ENCODE measurements around the gene MYL6.
"Not testable (repeated sequence)": the region's sequence is repeated elsewhere in the genome, so short reads cannot be mapped to it uniquely, and the experiment has no call there.

MYL6 gene

GRCh38 chr12:56152756-56153677 lies 5.1 kb upstream of the MYL6 start:
- DNase-seq (ENCODE audit: low spot score), result no peak
- in situ Hi-C loops (cut with MboI; ENCODE audit: low sequenced_read_pairs, unreplicated experiment), result no loop called here

DNA sequence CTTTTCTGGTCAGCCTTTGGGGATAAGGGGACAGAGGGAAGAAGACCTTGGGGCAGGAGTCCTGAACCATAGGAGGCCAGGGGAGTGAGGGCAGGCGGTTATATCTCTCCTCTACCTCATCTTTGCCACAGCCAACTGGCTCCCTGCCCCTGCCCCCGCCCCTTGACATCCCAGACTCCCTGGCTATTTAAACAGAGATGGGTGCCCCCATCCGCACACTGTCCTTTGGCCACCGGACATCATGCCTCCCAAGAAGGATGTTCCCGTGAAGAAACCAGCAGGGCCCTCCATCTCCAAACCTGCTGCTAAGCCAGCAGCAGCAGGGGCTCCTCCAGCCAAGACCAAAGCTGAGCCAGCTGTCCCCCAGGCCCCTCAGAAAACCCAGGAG lies 4.5 kb upstream of the MYL6 start:
- no peak for DNase-seq (ENCODE audit: low spot score)
- in situ Hi-C loops (cut with MboI; ENCODE audit: low sequenced_read_pairs, unreplicated experiment), result no loop called here
- TF ChIP-seq, protein P1, sequence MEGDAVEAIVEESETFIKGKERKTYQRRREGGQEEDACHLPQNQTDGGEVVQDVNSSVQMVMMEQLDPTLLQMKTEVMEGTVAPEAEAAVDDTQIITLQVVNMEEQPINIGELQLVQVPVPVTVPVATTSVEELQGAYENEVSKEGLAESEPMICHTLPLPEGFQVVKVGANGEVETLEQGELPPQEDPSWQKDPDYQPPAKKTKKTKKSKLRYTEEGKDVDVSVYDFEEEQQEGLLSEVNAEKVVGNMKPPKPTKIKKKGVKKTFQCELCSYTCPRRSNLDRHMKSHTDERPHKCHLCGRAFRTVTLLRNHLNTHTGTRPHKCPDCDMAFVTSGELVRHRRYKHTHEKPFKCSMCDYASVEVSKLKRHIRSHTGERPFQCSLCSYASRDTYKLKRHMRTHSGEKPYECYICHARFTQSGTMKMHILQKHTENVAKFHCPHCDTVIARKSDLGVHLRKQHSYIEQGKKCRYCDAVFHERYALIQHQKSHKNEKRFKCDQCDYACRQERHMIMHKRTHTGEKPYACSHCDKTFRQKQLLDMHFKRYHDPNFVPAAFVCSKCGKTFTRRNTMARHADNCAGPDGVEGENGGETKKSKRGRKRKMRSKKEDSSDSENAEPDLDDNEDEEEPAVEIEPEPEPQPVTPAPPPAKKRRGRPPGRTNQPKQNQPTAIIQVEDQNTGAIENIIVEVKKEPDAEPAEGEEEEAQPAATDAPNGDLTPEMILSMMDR (IDR thresholded peaks at IDR 0.05; ENCODE audit: borderline replicate concordance, control extremely low read depth, extremely low read depth, insufficient read depth, missing control alignments), result no peak

More at GRCh38 chr12:56152756-56153677, 5.1 kb upstream of the MYL6 start:
- TF ChIP-seq, protein P1 (IDR thresholded peaks at IDR 0.05; ENCODE audit: borderline replicate concordance, control extremely low read depth, extremely low read depth, insufficient read depth, missing control alignments), result no peak

DNA sequence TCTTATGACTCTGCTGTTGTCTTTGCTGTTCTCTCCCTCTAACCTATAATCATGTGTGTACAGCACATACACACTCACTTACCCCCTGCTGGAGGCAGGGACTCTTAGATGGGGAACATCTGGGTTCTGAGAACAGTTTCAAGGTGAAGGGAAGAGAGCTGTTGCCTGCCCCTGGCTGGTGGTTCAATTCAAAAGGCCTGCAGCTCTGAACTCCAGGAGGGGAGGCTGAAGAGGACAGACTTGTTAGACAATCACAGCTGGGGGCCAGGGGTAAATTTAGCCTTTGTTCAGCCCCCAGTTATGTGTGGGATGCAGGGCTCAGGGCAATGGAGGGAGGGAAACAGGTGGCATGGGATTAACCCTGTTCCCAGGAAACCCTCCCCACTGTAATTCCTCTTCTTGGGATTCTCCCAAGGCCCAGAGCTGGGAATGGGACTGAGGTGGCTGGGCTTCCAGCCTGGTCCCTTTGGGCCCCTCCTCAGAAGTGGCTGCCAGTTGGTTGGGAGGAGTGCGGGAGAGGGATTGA lies 3.9 kb upstream of the MYL6 start:
- TF ChIP-seq, protein P1 (IDR thresholded peaks at IDR 0.05; ENCODE audit: borderline replicate concordance, control extremely low read depth, extremely low read depth, insufficient read depth, missing control alignments), result no peak
- in situ Hi-C loops (cut with MboI; ENCODE audit: low sequenced_read_pairs, unreplicated experiment), result no loop called here
- DNase-seq (ENCODE audit: low spot score), result no peak

- TF ChIP-seq, protein P1 (IDR thresholded peaks at IDR 0.05; ENCODE audit: borderline replicate concordance, control extremely low read depth, extremely low read depth, insufficient read depth, missing control alignments), result no peak
- DNase-seq (ENCODE audit: low spot score), result no peak
- in situ Hi-C loops (cut with MboI; ENCODE audit: low sequenced_read_pairs, unreplicated experiment), result no loop called here
These were observed 3.3 kb upstream of the MYL6 start for GRCh38 chr12:56154818-56155217.

GRCh38 chr12:56155256-56155845 lies 2.8 kb upstream of the MYL6 start:
- TF ChIP-seq, protein P1 (IDR thresholded peaks at IDR 0.05; ENCODE audit: borderline replicate concordance, control extremely low read depth, extremely low read depth, insufficient read depth, missing control alignments), result no peak
- in situ Hi-C loops (cut with MboI; ENCODE audit: low sequenced_read_pairs, unreplicated experiment), result no loop called here
- DNase-seq (ENCODE audit: low spot score), result no peak

DNA sequence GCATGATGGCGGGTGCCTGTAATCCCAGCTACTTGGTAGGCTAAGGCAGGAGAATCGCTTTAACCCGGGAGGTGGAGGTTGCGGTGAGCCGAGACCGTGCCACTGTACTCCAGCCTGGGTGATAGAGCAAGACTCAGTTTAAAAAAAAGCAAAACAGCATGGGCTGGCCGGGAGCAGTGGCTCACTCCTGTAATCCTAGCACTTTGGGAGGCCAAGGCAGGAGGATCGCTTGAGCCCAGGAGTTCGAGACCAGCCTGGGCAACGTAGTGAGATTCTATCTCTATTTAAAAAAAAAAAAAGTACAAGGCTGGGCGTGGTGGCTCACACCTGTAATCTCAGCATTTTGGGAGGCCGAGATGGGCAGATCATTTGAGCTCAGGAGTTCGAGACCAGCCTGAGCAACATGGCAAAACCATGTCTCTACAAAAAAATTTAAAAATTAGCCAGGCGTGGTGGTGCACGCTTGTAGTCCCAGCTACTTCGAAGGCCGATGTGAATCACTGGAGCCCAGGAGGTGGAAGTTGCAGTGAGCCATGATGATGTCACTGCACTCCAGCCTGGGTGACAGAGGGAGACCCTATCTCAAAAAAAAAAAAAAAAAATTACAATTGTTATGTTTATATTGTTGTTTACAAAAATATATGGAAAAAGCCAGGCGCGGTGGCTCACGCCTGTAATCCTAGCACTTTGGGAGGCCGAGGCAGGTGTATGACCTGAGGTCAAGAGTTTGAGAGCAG lies 1.5 kb upstream of the MYL6 start:
- in situ Hi-C loops (cut with MboI; ENCODE audit: low sequenced_read_pairs, unreplicated experiment); DNase-seq (ENCODE audit: low spot score): not testable (repeated sequence)

Measured in GM13976 (cell line).